Measurements from ENCODE around the gene ME3.
A peak's percentile ranks its signal among the peaks of the same experiment; 100 is the strongest.

The ME3 gene

DNA sequence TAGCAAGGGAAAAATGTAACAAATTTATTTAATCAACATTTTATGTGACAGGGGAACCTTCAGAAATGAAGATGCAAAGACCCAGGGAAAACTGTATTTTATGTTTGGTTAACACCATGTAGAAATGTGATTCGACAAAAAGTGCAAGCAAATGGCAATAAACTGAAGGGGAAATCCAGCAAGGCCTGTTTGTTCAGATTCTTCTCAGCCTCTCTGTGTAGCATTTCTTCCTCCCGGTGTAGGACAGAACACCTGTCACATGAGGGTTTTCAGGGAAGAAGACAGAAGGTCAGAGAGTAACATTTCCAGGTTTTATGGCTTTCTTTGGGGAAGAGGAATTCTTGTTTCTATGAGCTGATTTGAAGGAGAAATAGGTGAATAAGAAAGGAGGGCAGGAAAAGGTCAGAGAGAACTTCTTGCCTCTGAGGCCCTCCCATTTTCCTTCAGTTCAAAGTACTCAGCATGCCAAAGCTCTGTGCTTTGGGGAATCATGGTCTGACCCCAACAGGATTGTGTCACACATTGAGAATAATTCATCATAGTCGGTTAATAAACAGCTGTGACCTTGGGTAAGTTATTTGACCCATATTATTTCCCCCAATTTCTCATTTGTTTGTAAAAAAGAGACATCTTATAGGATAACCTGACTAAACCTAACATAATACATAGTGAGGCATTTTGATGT lies 45.5 kb upstream of the ME3 start:
- Histone ChIP-seq H3K9me3 (ENCODE audit: control extremely low read depth in 1 of 5, control insufficient read depth in 4 of 5, insufficient read depth in 2 of 5, low read depth in 1 of 5, low read length in 4 of 5) (peaks cover 0 to 12% (median 4%) of the 10 kb centered on the region in 5 experiments), H3K36me3 (ENCODE audit: control insufficient read depth in 4 of 4, insufficient read depth in 4 of 4, low read length in 3 of 4) (peaks cover 0 to 7% (median 0%) of the 10 kb centered on the region in 4 experiments), H3K27ac (ENCODE audit: insufficient read depth in 1 of 2, low read depth in 1 of 2, low read length in 2 of 2, poor library complexity in 1 of 2, severe bottlenecking in 2 of 2) (no peak overlapping the region), H3K4me3 (ENCODE audit: control insufficient read depth in 1 of 7, extremely low read depth in 1 of 7, insufficient read depth in 4 of 7, low read depth in 2 of 7, low read length in 6 of 7) (no peak overlapping the region), H3K27me3 (replicated peaks in 2 of 5; ENCODE audit: control insufficient read depth in 4 of 5, insufficient read depth in 5 of 5, low read length in 4 of 5) (no peaks in the 10 kb centered on the region), H3K4me1 (ENCODE audit: control extremely low read depth in 1 of 4, control insufficient read depth in 4 of 4, insufficient read depth in 4 of 4, low read length in 3 of 4) (no peaks in the 10 kb centered on the region)
- DNase-seq = no peak
- CTCF ChIA-PET = no interaction called here
- 14% methylated on average over 1 of the region's 3 CpGs for WGBS (ENCODE audit: insufficient coverage)
- POLR2A ChIA-PET = no interaction called here

DNA sequence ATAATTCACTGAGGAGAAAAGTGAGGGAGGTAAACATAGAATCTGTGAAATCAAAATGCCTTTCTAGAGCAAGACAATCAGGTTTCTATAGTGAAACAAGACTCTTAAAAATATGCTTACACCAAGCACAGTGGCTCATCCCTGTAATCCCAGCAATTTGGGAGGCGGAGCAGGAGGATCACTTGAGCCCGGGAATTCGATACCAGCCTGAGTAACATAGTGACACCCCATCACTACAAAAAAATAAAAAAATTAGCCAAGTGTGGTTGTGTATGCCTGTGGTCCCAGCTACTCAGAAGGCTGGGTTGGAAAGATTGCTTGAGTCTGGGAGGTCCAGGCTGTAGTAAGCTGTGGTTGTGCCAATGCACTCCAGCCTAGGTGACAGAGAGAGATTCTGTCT lies 43.2 kb upstream of the ME3 start:
- Histone ChIP-seq H3K27me3 (replicated peaks in 2 of 5; ENCODE audit: control insufficient read depth in 4 of 5, insufficient read depth in 5 of 5, low read length in 4 of 5) (no peaks in the 10 kb centered on the region), H3K36me3 (ENCODE audit: control insufficient read depth in 4 of 4, insufficient read depth in 4 of 4, low read length in 3 of 4) (peaks cover 0 to 5% (median 0%) of the 10 kb centered on the region in 4 experiments), H3K4me1 (ENCODE audit: control extremely low read depth in 1 of 4, control insufficient read depth in 4 of 4, insufficient read depth in 4 of 4, low read length in 3 of 4) (no peaks in the 10 kb centered on the region), H3K4me3 (ENCODE audit: control insufficient read depth in 1 of 7, extremely low read depth in 1 of 7, insufficient read depth in 4 of 7, low read depth in 2 of 7, low read length in 6 of 7) (no peak overlapping the region), H3K27ac (ENCODE audit: insufficient read depth in 1 of 2, low read depth in 1 of 2, low read length in 2 of 2, poor library complexity in 1 of 2, severe bottlenecking in 2 of 2) (no peak overlapping the region), H3K9me3 (ENCODE audit: control extremely low read depth in 1 of 5, control insufficient read depth in 4 of 5, insufficient read depth in 2 of 5, low read depth in 1 of 5, low read length in 4 of 5) (peaks cover 0 to 4% (median 2%) of the 10 kb centered on the region in 5 experiments)
- peak in 1 of 3 donors; percentile 16 for DNase-seq
- POLR2A ChIA-PET = no interaction called here
- 100% methylated on average over 1 of the region's 3 CpGs for WGBS (ENCODE audit: insufficient coverage)
- CTCF ChIA-PET = interaction anchor here (1.0 kb wide), 1 partner anchor 24 kb away, joined by 3 read pairs; no protein-coding TSS in a partner anchor

DNA sequence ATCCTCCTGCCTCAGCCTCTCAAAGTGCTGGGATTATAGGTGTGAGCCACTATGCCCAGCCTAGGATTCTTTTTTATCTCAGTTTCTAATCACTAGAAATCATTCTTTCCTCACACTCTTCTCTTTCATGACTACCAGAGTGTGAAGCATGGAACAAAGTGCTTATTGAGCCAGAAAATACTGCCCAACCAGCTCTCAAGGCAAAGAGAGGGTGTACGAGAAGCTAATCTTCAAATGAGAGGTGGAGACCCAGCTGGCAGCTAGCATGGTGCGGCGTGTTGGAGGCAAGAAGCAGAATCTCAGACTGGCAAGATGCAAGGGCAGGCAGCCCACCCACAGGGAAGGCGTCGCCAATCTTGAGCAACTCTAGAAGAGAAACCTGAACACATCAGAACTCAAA lies 41.1 kb upstream of the ME3 start:
- no peaks in the 10 kb centered on the region for H3K36me3 ChIP-seq (ENCODE audit: control insufficient read depth in 4 of 4, insufficient read depth in 4 of 4, low read length in 3 of 4)
- ChIA-PET POLR2A (no interaction called here), CTCF (no interaction called here)
- no peak overlapping the region for H3K27ac ChIP-seq (ENCODE audit: insufficient read depth in 1 of 2, low read depth in 1 of 2, low read length in 2 of 2, poor library complexity in 1 of 2, severe bottlenecking in 2 of 2)
- H3K4me3 ChIP-seq (ENCODE audit: control insufficient read depth in 1 of 7, extremely low read depth in 1 of 7, insufficient read depth in 4 of 7, low read depth in 2 of 7, low read length in 6 of 7) = no peak overlapping the region
- no peaks in the 10 kb centered on the region for H3K4me1 ChIP-seq (ENCODE audit: control extremely low read depth in 1 of 4, control insufficient read depth in 4 of 4, insufficient read depth in 4 of 4, low read length in 3 of 4)
- H3K27me3 ChIP-seq (replicated peaks in 2 of 5; ENCODE audit: control insufficient read depth in 4 of 5, insufficient read depth in 5 of 5, low read length in 4 of 5) = no peaks in the 10 kb centered on the region
- no peak for DNase-seq
- H3K9me3 ChIP-seq (ENCODE audit: control extremely low read depth in 1 of 5, control insufficient read depth in 4 of 5, insufficient read depth in 2 of 5, low read depth in 1 of 5, low read length in 4 of 5) = peaks cover 0 to 9% (median 0%) of the 10 kb centered on the region in 5 experiments
- WGBS (ENCODE audit: insufficient coverage) = 98% methylated on average over 5 of the region's 5 CpGs

DNA sequence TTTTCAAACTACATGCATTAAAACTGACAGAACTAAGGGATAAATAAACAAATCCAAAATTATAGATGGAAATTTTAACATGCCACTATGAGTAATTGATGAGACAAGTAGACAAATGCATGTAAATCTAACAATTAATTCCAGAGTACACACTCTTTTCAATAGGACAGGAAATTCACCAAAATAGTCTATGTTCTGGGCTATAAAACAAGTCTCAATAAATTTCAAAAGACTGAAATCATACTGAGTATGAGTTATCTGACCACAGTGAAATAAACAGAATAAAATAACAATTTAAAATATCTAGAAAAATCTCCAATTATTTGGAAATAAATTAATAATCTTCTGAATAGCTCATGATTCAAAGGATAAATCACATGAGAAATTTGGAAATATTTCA lies 38.5 kb upstream of the ME3 start:
- DNase-seq = no peak
- ChIA-PET CTCF (no interaction called here), POLR2A (no interaction called here)
- H3K27ac ChIP-seq (ENCODE audit: insufficient read depth in 1 of 2, low read depth in 1 of 2, low read length in 2 of 2, poor library complexity in 1 of 2, severe bottlenecking in 2 of 2) = no peak overlapping the region
- no peaks in the 10 kb centered on the region for H3K27me3 ChIP-seq (replicated peaks in 2 of 5; ENCODE audit: control insufficient read depth in 4 of 5, insufficient read depth in 5 of 5, low read length in 4 of 5)
- no peaks in the 10 kb centered on the region for H3K36me3 ChIP-seq (ENCODE audit: control insufficient read depth in 4 of 4, insufficient read depth in 4 of 4, low read length in 3 of 4)
- H3K4me3 ChIP-seq (ENCODE audit: control insufficient read depth in 1 of 7, extremely low read depth in 1 of 7, insufficient read depth in 4 of 7, low read depth in 2 of 7, low read length in 6 of 7) = no peak overlapping the region
- peaks cover 0 to 9% (median 0%) of the 10 kb centered on the region in 5 experiments for H3K9me3 ChIP-seq (ENCODE audit: control extremely low read depth in 1 of 5, control insufficient read depth in 4 of 5, insufficient read depth in 2 of 5, low read depth in 1 of 5, low read length in 4 of 5)
- no peaks in the 10 kb centered on the region for H3K4me1 ChIP-seq (ENCODE audit: control extremely low read depth in 1 of 4, control insufficient read depth in 4 of 4, insufficient read depth in 4 of 4, low read length in 3 of 4)

DNA sequence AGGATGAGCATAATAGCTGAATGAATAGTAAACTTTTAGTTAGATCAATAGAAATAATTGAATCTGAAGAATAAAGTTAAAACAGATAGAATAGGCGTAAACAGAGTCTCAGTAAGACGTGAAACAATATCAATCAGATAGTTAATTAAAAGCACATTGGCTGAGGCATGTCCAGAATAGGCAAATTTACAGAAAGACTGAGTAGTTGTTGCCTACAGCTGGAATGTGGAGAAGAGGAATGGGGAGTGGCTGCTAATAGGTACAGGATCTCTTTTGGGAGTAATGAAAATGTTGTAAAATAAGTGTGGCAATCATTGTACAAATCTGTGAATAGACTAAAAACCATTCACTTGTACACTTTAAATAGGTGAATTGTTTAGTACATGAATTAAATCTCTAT lies 36.3 kb upstream of the ME3 start:
- POLR2A ChIA-PET = no interaction called here
- Histone ChIP-seq H3K36me3 (ENCODE audit: control insufficient read depth in 4 of 4, insufficient read depth in 4 of 4, low read length in 3 of 4) (no peaks in the 10 kb centered on the region), H3K27me3 (replicated peaks in 2 of 5; ENCODE audit: control insufficient read depth in 4 of 5, insufficient read depth in 5 of 5, low read length in 4 of 5) (no peaks in the 10 kb centered on the region), H3K4me1 (ENCODE audit: control extremely low read depth in 1 of 4, control insufficient read depth in 4 of 4, insufficient read depth in 4 of 4, low read length in 3 of 4) (no peaks in the 10 kb centered on the region), H3K9me3 (ENCODE audit: control extremely low read depth in 1 of 5, control insufficient read depth in 4 of 5, insufficient read depth in 2 of 5, low read depth in 1 of 5, low read length in 4 of 5) (peaks cover 0 to 9% (median 0%) of the 10 kb centered on the region in 5 experiments), H3K27ac (ENCODE audit: insufficient read depth in 1 of 2, low read depth in 1 of 2, low read length in 2 of 2, poor library complexity in 1 of 2, severe bottlenecking in 2 of 2) (no peak overlapping the region), H3K4me3 (ENCODE audit: control insufficient read depth in 1 of 7, extremely low read depth in 1 of 7, insufficient read depth in 4 of 7, low read depth in 2 of 7, low read length in 6 of 7) (no peak overlapping the region)
- 100% methylated on average over 2 of the region's 2 CpGs for WGBS (ENCODE audit: insufficient coverage)
- DNase-seq = no peak
- CTCF ChIA-PET = no interaction called here

DNA sequence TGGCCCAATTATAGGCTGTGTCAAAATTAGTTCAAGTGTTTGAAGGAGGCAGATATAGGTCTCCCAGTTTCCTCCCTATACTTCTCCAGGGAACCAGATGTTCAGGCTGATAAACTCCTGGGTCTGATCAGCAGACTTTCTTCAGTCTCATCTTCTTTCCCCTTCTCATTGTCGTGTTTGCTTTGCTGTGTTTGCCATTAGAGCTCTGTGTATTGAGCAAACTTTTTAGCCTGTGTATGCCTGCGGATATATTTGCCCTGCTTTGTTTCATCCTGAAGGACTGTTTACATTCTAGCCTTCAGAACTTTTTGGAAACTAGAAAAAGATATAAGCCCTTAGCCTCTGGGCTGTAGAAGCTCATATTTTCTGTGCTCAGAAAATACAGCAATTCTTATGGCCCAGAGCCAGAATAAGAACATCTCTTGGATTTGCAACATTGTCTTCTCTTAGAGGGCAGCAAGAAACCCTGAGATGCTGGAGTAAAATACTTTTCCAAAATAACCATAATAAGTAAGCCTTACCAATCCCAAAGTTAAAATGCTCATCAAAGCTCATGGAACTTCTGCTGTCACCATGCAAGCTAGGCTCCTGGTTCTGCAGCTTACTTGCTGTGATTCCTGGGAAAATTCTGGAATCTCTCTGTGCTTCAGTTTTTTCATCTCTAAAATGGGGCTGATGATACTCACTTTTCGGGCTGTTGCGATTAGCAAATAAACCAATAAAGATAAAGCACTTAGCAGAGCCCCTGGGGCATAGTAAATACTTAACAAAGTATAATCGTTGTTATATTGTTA lies 34.1 kb upstream of the ME3 start:
- peaks cover 0 to 9% (median 0%) of the 10 kb centered on the region in 5 experiments for H3K9me3 ChIP-seq (ENCODE audit: control extremely low read depth in 1 of 5, control insufficient read depth in 4 of 5, insufficient read depth in 2 of 5, low read depth in 1 of 5, low read length in 4 of 5)
- H3K4me1 ChIP-seq (ENCODE audit: control extremely low read depth in 1 of 4, control insufficient read depth in 4 of 4, insufficient read depth in 4 of 4, low read length in 3 of 4) = no peaks in the 10 kb centered on the region
- CTCF ChIA-PET = interaction anchor here (1.3 kb wide), 1 partner anchor 13 kb away, joined by 3 read pairs; no protein-coding TSS in a partner anchor
- no peak overlapping the region for H3K27ac ChIP-seq (ENCODE audit: insufficient read depth in 1 of 2, low read depth in 1 of 2, low read length in 2 of 2, poor library complexity in 1 of 2, severe bottlenecking in 2 of 2)
- DNase-seq = peak in 1 of 3 donors; percentile 28
- WGBS (ENCODE audit: insufficient coverage) = 73% methylated on average over 2 of the region's 5 CpGs
- no peaks in the 10 kb centered on the region for H3K27me3 ChIP-seq (replicated peaks in 2 of 5; ENCODE audit: control insufficient read depth in 4 of 5, insufficient read depth in 5 of 5, low read length in 4 of 5)
- POLR2A ChIA-PET = no interaction called here
- no peak overlapping the region for H3K4me3 ChIP-seq (ENCODE audit: control insufficient read depth in 1 of 7, extremely low read depth in 1 of 7, insufficient read depth in 4 of 7, low read depth in 2 of 7, low read length in 6 of 7)
- no peaks in the 10 kb centered on the region for H3K36me3 ChIP-seq (ENCODE audit: control insufficient read depth in 4 of 4, insufficient read depth in 4 of 4, low read length in 3 of 4)

DNA sequence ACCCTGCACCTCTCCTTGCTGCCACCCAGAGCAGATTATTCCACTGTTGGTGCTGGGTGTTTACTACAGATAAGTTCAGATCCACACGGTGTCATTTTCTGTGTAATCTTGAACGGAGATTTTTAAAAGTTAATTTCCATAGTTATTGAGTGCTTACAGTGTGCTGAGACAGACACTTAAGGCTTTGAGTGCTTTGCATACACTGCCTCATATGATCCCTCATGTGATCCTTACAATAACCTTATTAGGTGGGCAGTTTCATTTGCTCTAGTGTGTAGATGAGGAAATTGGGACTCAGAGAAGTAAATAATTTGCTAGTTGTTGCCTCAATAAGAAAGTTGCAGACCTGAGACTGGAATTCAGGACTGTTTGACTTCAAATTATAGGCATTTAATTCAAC lies 32.3 kb upstream of the ME3 start:
- ChIA-PET CTCF (no interaction called here), POLR2A (no interaction called here)
- no peaks in the 10 kb centered on the region for H3K27me3 ChIP-seq (replicated peaks in 2 of 5; ENCODE audit: control insufficient read depth in 4 of 5, insufficient read depth in 5 of 5, low read length in 4 of 5)
- H3K9me3 ChIP-seq (ENCODE audit: control extremely low read depth in 1 of 5, control insufficient read depth in 4 of 5, insufficient read depth in 2 of 5, low read depth in 1 of 5, low read length in 4 of 5) = peaks cover 0 to under 1% (median 0%) of the 10 kb centered on the region in 5 experiments
- no peaks in the 10 kb centered on the region for H3K4me1 ChIP-seq (ENCODE audit: control extremely low read depth in 1 of 4, control insufficient read depth in 4 of 4, insufficient read depth in 4 of 4, low read length in 3 of 4)
- WGBS (ENCODE audit: insufficient coverage) = no CpG with 5 or more reads among the region's 2 CpGs
- H3K36me3 ChIP-seq (ENCODE audit: control insufficient read depth in 4 of 4, insufficient read depth in 4 of 4, low read length in 3 of 4) = peaks cover 0 to under 1% (median 0%) of the 10 kb centered on the region in 4 experiments
- H3K4me3 ChIP-seq (ENCODE audit: control insufficient read depth in 1 of 7, extremely low read depth in 1 of 7, insufficient read depth in 4 of 7, low read depth in 2 of 7, low read length in 6 of 7) = no peak overlapping the region
- DNase-seq = no peak
- H3K27ac ChIP-seq (ENCODE audit: insufficient read depth in 1 of 2, low read depth in 1 of 2, low read length in 2 of 2, poor library complexity in 1 of 2, severe bottlenecking in 2 of 2) = no peak overlapping the region

All from common myeloid progenitor, CD34-positive (primary cell).